CD4-positive, alpha-beta T cell treated with Interleukin-17A for 1 hour (primary cell): ENCODE results near the gene ABCA8.
"Not testable (repeated sequence)": the region's sequence is repeated elsewhere in the genome, so short reads cannot be mapped to it uniquely, and the experiment has no call there.

ENCODE experiments used
- DNase-seq: peaks from one replicate; pipeline ENCODE4 v3.0.0-alpha.2; 2020

ABCA8 gene

GRCh38 chr17:68865584-68865983, 89.6 kb downstream of the ABCA8 start:
- DNase-seq = no peak

- DNase-seq = no peak
These were observed 92.0 kb downstream of the ABCA8 start for GRCh38 chr17:68863091-68863652.

- DNase-seq = no peak
These were observed 93.6 kb downstream of the ABCA8 start for GRCh38 chr17:68861602-68862001.

GRCh38 chr17:68860941-68861340, 94.3 kb downstream of the ABCA8 start:
- no peak for DNase-seq

GRCh38 chr17:68854452-68854851, 100.7 kb downstream of the ABCA8 start:
- DNase-seq = no peak

- DNase-seq = no peak
These were observed 101.8 kb downstream of the ABCA8 start for GRCh38 chr17:68853439-68853838.

GRCh38 chr17:68853036-68853435, 102.2 kb downstream of the ABCA8 start:
- DNase-seq = no peak

GRCh38 chr17:68851890-68852289, 103.3 kb downstream of the ABCA8 start:
- no peak for DNase-seq

GRCh38 chr17:68850749-68851510, 104.3 kb downstream of the ABCA8 start:
- no peak for DNase-seq

GRCh38 chr17:68849673-68850610, 105.2 kb downstream of the ABCA8 start:
- DNase-seq = no peak

- DNase-seq = no peak
These were observed 107.5 kb downstream of the ABCA8 start for GRCh38 chr17:68847711-68848110.

- DNase-seq = no peak
These were observed 111.7 kb downstream of the ABCA8 start for GRCh38 chr17:68843522-68843921.

- no peak for DNase-seq
These were observed 115.1 kb downstream of the ABCA8 start for GRCh38 chr17:68840073-68840472.

GRCh38 chr17:68835071-68835470, 120.1 kb downstream of the ABCA8 start:
- no peak for DNase-seq

GRCh38 chr17:68834328-68834836, 120.8 kb downstream of the ABCA8 start:
- DNase-seq = no peak

GRCh38 chr17:68832109-68832802, 122.9 kb downstream of the ABCA8 start:
- DNase-seq = no peak

GRCh38 chr17:68831170-68831569, 124.0 kb downstream of the ABCA8 start:
- no peak for DNase-seq

GRCh38 chr17:68830313-68830712, 124.9 kb downstream of the ABCA8 start:
- no peak for DNase-seq

- no peak for DNase-seq
These were observed 126.0 kb downstream of the ABCA8 start for GRCh38 chr17:68829211-68829610.

- no peak for DNase-seq
These were observed 130.5 kb downstream of the ABCA8 start for GRCh38 chr17:68824707-68825106.

GRCh38 chr17:68824185-68824584, 131.0 kb downstream of the ABCA8 start:
- not testable (repeated sequence) for DNase-seq

GRCh38 chr17:68822719-68823289, 132.4 kb downstream of the ABCA8 start:
- DNase-seq = no peak
